CD4-positive, alpha-beta T cell (primary cell): ENCODE measurements around the gene TRIP10. TPM values are rescaled to one million over a fixed set of nuclear protein-coding genes. Genes with fewer than 3 reads are reported as not detected.

Experiments
- ATAC-seq: fragments of 200-7000 bp; cut with Tn5 transposase; one replicate; pipeline ENCODE4 v1.10.0; 2022; ENCODE audit warnings: mild to moderate bottlenecking; ENCODE audit not compliant: poor library complexity
- CTCF ChIA-PET: fragments of 350-600 bp; sonication (Branson Sonifier 250); formaldehyde crosslinking; loops from one replicate; lab custom pipeline; 2021; ENCODE audit warnings: antibody characterized with exemption, inconsistent platforms; lab: Charles Lee
- POLR2A ChIA-PET: fragments of 350-600 bp; sonication (Branson Sonifier 250); formaldehyde crosslinking; loops from one replicate; lab custom pipeline; 2021; ENCODE audit warnings: antibody characterized with exemption, inconsistent platforms; lab: Charles Lee
- DNase-seq, 14 experiments: peaks; one replicate each; pipeline ENCODE4 v3.0.0-alpha.2; 2013 to 2020; ENCODE audit warnings: mixed read lengths in 2 of 14
- H3K27ac ChIP-seq, 2 donors: one replicate each; pipeline versions ENCODE4 v1.5.1 to v1.7.0; 2013; ENCODE audit warnings: low read length in 2 of 2, low read depth in 1 of 2, mild to moderate bottlenecking in 1 of 2
- H3K27me3 ChIP-seq, 2 experiments: 1 replicate in 1 of 2; 2 replicates in 1 of 2; pipeline versions ENCODE4 v1.6.1 to v1.7.0; 2013; ENCODE audit warnings: low read length in 2 of 2, control low read depth in 1 of 2, mild to moderate bottlenecking in 1 of 2, moderate library complexity in 1 of 2; ENCODE audit not compliant: insufficient read depth in 2 of 2, control insufficient read depth in 1 of 2
- H3K36me3 ChIP-seq: one replicate; pipeline ENCODE4 v1.6.1; 2013; ENCODE audit warnings: low read length, control low read depth; ENCODE audit not compliant: insufficient read depth
- H3K4me1 ChIP-seq: one replicate; pipeline ENCODE4 v1.6.1; 2013; ENCODE audit warnings: low read length, control low read depth; ENCODE audit not compliant: insufficient read depth
- H3K4me3 ChIP-seq: one replicate; pipeline ENCODE4 v1.5.1; 2013; ENCODE audit warnings: mild to moderate bottlenecking, low read length, moderate library complexity
- H3K9me3 ChIP-seq, 2 experiments: 1 replicate in 1 of 2; 2 replicates in 1 of 2; pipeline versions ENCODE4 v1.6.1 to v1.7.0; 2013; ENCODE audit warnings: low read length in 2 of 2, mild to moderate bottlenecking in 2 of 2, control low read depth in 1 of 2, moderate library complexity in 1 of 2; ENCODE audit not compliant: control insufficient read depth in 1 of 2, insufficient read depth in 1 of 2
- H3K27ac Mint-ChIP-seq: one replicate; pipeline ENCODE4 v1.8.0; 2020; ENCODE audit warnings: mixed read lengths
- H3K27me3 Mint-ChIP-seq: one replicate; pipeline ENCODE4 v1.8.0; 2021; ENCODE audit warnings: mixed read lengths
- H3K36me3 Mint-ChIP-seq: one replicate; pipeline ENCODE4 v1.8.0; 2021; ENCODE audit warnings: low read depth, mixed read lengths
- H3K4me1 Mint-ChIP-seq: one replicate; pipeline ENCODE4 v1.8.0; 2021; ENCODE audit warnings: low read depth, mixed read lengths
- H3K4me3 Mint-ChIP-seq: one replicate; pipeline ENCODE4 v1.8.0; 2020; ENCODE audit warnings: mild to moderate bottlenecking, mixed read lengths
- H3K9me3 Mint-ChIP-seq: one replicate; pipeline ENCODE4 v1.8.0; 2020; ENCODE audit warnings: mixed read lengths
- intact Hi-C, 2 experiments: fragments of 100-400 bp; cut with DNase I in 1 of 2; cut with micrococcal nuclease in 1 of 2; formaldehyde crosslinking; loops; one replicate each; pipeline versions ENCODE4 v1.15.1 to v1.9.0; 2023 to 2025; cut with DNase I, micrococcal nuclease
- total RNA-seq, 174 experiments: library from RNA in 2 of 174; stranded (reverse) in 2 of 174; gene quantifications; one replicate each; pipeline ENCODE4 v1.2.3 and lab custom pipeline; 2021 to 2026
- TF ChIP-seq, protein P1 (sequence below): fragments of 200-600 bp; IDR thresholded peaks from one replicate; pipeline ENCODE4 v1.8.0; 2022; ENCODE audit warnings: antibody characterized with exemption, mild to moderate bottlenecking

The TRIP10 gene
- total RNA-seq, 2 experiments from 2014 or later = 1.6 to 1.9 TPM

DNA sequence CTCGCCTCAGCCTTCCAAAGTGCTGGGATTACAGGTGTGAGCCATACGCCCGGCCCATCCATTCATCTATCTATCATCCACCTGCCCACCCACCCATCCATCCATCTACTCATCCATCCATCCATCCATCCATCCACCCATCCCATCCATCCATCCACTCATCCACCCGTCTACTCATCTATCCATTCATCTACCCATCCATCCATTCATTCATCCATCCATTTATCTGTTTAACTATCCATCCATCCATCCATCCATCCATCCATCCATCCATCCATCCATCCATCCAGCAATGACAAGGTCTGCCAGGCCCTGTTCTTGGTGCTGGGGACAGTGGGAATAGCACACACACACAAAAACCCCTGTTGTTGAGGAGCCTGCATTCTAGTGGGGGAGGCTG lies 37.5 kb downstream of the TRIP10 start:
- intact Hi-C loops = no loop called here
- no peak for ATAC-seq
- Histone ChIP-seq H3K9me3 (no peaks in the 10 kb centered on the region), H3K27me3 (no peaks in the 10 kb centered on the region), H3K4me1 (peaks cover 58% of the 10 kb centered on the region), H3K36me3 (peaks cover 49% of the 10 kb centered on the region), H3K27ac (no peak overlapping the region), H3K4me3 (no peak overlapping the region)
- no peak for DNase-seq
- Mint-ChIP-seq H3K4me1 (peaks cover 67% of the 10 kb centered on the region), H3K4me3 (peak overlapping the region; percentile 58), H3K36me3 (peaks cover 72% of the 10 kb centered on the region), H3K27ac (peak overlapping the region; percentile 67), H3K9me3 (no peaks in the 10 kb centered on the region), H3K27me3 (no peaks in the 10 kb centered on the region)
- POLR2A ChIA-PET = interaction anchor here (1.7 kb wide), 1 partner anchor 24 kb away, joined by 5 read pairs; no protein-coding TSS in a partner anchor
- CTCF ChIA-PET = no interaction called here
- TF ChIP-seq, protein P1, sequence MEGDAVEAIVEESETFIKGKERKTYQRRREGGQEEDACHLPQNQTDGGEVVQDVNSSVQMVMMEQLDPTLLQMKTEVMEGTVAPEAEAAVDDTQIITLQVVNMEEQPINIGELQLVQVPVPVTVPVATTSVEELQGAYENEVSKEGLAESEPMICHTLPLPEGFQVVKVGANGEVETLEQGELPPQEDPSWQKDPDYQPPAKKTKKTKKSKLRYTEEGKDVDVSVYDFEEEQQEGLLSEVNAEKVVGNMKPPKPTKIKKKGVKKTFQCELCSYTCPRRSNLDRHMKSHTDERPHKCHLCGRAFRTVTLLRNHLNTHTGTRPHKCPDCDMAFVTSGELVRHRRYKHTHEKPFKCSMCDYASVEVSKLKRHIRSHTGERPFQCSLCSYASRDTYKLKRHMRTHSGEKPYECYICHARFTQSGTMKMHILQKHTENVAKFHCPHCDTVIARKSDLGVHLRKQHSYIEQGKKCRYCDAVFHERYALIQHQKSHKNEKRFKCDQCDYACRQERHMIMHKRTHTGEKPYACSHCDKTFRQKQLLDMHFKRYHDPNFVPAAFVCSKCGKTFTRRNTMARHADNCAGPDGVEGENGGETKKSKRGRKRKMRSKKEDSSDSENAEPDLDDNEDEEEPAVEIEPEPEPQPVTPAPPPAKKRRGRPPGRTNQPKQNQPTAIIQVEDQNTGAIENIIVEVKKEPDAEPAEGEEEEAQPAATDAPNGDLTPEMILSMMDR = no peak

DNA sequence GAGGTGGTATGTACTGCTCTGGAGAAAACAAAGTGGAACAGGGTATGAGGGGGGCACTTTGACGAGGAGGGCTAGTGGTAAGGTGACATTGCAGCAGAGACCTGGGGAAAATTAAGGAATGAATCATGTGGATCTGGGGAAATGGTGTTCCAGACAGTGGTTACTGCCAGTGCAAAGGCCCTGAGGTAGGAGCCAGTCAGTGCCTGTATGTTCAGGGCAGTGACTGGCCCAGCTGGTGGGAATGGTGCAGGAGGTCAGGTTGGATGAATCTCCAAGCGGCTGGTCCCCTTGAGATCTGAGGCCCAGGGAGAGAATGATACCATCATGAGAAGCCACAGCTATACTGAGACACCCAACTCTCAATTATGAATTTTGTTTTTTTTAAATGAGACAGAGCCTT lies 38.0 kb downstream of the TRIP10 start:
- TF ChIP-seq, protein P1 = no peak
- peaks cover 52% of the 10 kb centered on the region for H3K36me3 ChIP-seq
- H3K4me3 ChIP-seq = no peak overlapping the region
- Mint-ChIP-seq H3K27me3 (no peaks in the 10 kb centered on the region), H3K9me3 (no peaks in the 10 kb centered on the region), H3K4me3 (peak overlapping the region; percentile 46), H3K36me3 (peaks cover 67% of the 10 kb centered on the region), H3K27ac (peak overlapping the region; percentile 67), H3K4me1 (peaks cover 63% of the 10 kb centered on the region)
- ATAC-seq (no peak), DNase-seq (no peak)
- ChIA-PET CTCF (no interaction called here), POLR2A (interaction anchor here (1.7 kb wide), 1 partner anchor 23 kb away, joined by 5 read pairs; no protein-coding TSS in a partner anchor)
- H3K27ac ChIP-seq = no peak overlapping the region
- peaks cover 54% of the 10 kb centered on the region for H3K4me1 ChIP-seq
- no peaks in the 10 kb centered on the region for H3K27me3 ChIP-seq
- intact Hi-C loops = no loop called here
- H3K9me3 ChIP-seq = no peaks in the 10 kb centered on the region

DNA sequence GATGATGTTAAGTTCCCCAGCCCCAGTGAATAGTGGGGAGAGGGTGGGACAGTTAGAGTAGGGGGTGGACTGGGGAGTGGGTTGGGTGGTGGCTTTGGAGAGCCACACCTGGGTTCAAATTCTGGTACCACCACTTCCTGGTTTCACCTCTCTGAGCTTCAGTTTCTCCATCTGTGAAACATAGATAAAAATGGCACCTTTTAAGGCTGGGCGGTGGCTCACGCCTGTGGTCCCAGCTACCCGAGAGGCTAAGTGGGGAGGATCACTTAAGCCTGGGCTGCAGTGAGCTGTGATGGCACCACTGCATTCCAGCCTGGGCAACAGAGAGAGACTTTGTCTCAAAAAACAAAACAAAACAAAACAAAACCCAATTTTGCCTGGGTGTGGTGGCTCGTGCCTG lies 38.9 kb downstream of the TRIP10 start:
- TF ChIP-seq, protein P1 = no peak
- no peak overlapping the region for H3K4me3 ChIP-seq
- Mint-ChIP-seq H3K9me3 (no peaks in the 10 kb centered on the region), H3K27me3 (no peaks in the 10 kb centered on the region), H3K36me3 (peaks cover 67% of the 10 kb centered on the region), H3K4me1 (peaks cover 62% of the 10 kb centered on the region), H3K4me3 (peak overlapping the region; percentile 56), H3K27ac (peak overlapping the region; percentile 67)
- peaks cover 56% of the 10 kb centered on the region for H3K4me1 ChIP-seq
- H3K27me3 ChIP-seq = no peaks in the 10 kb centered on the region
- ChIA-PET POLR2A (interaction anchor here (1.7 kb wide), 1 partner anchor 22 kb away, joined by 5 read pairs; no protein-coding TSS in a partner anchor), CTCF (interaction anchor here (1.1 kb wide), 1 partner anchor 11 kb away, joined by 3 read pairs; the partner anchor contains the start of gene SH2D3A)
- no peak for DNase-seq
- ATAC-seq = no peak
- no peak overlapping the region for H3K27ac ChIP-seq
- intact Hi-C loops = no loop called here
- peaks cover 54% of the 10 kb centered on the region for H3K36me3 ChIP-seq
- H3K9me3 ChIP-seq = no peaks in the 10 kb centered on the region
